DMS79 treated with DMSO at 0.1 percent for 48 hours (cell line): ENCODE results near the gene SH3GL2.
A peak's percentile ranks its signal among the peaks of the same experiment; 100 is the strongest.

Source experiments
- DNase-seq: peaks from one replicate; lab custom pipeline; 2025; lab: John Stamatoyannopoulos, UW

Gene SH3GL2

DNA sequence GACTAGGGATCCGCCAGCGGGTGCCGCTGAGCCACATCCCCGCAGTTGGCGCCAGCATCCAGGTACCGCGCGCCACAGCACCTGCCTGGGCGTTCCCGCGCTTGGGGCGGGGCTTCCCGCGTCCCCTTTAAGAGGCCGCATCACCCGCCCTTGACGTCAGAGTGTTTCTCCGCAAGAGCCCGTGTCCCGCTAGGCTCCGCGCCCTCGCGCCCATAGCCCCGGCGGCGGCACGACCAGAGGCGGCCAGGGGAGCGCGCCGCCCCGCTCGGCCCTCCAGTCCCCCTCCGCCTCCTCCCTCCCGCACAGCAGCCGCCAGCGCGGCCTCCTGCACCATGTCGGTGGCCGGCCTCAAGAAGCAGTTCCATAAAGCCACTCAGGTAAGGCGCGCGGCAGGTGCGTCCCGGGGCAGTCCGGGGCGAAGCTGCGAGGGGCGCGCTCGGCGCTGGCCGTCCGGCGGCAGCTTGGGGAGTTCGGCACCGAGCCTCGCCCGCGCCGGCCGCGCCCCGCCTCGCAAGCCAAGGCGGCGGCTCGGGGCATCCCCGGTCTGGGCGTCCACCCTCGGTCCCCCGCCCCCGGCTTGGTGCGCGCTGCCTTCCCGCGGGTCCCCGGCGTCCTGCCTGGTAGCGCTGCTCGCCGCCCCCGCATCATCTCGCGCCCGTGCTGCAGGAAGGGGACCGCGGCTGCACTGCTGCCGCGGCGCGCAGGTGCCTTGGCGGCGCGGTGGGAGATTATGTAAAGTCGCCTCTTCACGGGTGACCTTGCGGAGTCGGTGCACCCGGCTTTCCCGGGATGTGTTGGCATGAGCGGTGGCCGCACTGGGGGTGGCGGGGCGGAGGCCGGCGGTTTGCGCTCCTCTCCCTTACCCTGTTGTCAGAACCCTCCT, at the start of gene SH3GL2:
Gene SH3GL2, plus strand, starts transcription at position 156 of the 883 bp plus-strand sequence.
- peak; percentile 59 for DNase-seq

GRCh38 chr9:17531642-17532254, 47.1 kb upstream of the SH3GL2 start:
- peak; percentile 15 for DNase-seq

GRCh38 chr9:17532461-17532860, 46.4 kb upstream of the SH3GL2 start:
- DNase-seq, result no peak

GRCh38 chr9:17535176-17535575, 43.7 kb upstream of the SH3GL2 start:
- no peak for DNase-seq

DNA sequence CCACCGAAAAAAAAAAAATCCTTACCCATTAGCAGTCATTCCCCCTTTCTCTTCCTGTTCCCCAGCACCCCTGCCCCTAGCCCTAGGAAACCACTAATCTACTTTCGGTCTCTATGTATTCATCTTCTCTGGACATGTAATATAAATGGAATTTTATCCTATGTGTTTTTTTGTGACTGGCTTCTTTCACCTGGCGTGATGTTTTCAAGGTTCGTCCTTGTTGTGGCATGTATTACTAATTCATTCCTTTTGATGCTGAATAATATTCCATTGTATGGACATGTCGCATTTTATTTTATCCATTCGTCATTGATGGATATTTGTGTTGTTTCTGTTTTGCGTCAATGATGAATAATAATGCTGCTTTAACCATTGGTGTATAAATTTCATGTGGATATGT, 42.8 kb upstream of the SH3GL2 start:
- DNase-seq, result no peak

GRCh38 chr9:17551023-17551422, 27.8 kb upstream of the SH3GL2 start:
- DNase-seq, result no peak

- no peak for DNase-seq
Measured at GRCh38 chr9:17555362-17556054, 23.4 kb upstream of the SH3GL2 start.

DNA sequence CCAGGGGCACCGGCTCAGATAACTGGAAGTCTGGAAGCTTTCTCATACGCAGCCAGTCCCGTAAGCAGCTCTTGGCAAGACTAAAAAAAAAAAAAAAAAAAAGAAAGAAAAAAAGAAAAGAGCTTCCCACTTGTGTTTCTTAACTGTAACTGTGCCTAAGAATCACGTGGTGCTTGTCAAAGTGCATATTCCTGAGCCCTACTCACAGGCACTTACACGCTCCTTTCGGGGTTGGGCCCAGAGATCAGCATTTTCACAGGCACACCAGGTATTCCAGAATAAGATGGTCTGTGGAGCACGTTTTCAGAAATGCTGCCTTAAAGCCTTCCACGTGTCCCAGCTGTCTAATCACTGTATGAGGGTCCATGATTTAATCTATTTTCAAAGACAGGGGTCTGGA, 22.6 kb upstream of the SH3GL2 start:
- DNase-seq, result no peak

DNA sequence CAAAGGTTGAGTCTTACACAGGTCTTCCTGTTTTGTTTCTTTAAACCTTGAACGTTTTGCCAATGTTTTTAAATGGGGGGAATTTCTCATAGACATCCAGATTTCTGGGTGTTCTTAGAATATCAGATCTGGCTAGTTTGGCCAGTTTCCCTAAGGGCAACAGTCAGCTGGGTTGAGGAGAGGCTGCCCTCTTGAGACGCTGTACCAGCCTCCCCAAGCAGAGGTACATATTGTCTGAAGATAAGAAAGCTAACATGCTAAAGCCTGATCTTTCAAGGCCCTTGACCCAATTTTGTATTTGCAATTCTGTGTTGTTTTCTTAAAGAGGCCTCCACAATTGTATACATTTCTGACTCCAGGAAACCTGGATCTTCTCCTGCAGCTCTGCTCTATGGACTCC, 21.9 kb upstream of the SH3GL2 start:
- no peak for DNase-seq

GRCh38 chr9:17571825-17572224, 7.0 kb upstream of the SH3GL2 start:
- DNase-seq, result no peak

GRCh38 chr9:17574342-17574741, 4.5 kb upstream of the SH3GL2 start:
- DNase-seq, result no peak

GRCh38 chr9:17578577-17578910, 322 bp upstream of the SH3GL2 start:
- DNase-seq, result no peak

DNA sequence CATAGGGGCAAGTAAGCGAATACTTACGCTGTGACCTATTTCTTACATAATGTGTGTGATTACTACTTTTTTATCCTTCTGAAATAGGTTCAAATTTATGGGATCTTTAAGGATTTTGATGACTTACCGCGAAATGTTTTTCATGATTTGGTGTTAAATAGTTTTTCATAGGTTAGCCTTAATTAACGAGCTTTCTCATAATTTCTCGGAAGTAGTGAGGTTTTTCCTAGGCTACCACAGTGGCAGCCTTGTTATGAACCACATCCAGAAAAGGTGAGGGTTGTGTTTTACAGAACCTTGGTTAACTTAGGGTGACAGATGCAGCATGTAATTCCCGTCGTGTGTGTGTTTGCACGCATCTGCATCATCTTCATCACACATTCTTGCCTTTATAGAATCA, 1.3 kb downstream of the SH3GL2 start:
- DNase-seq, result no peak

GRCh38 chr9:17587113-17587512, 8.2 kb downstream of the SH3GL2 start:
- DNase-seq, result no peak

- no peak for DNase-seq
Measured at GRCh38 chr9:17588395-17588794, 9.5 kb downstream of the SH3GL2 start.

DNA sequence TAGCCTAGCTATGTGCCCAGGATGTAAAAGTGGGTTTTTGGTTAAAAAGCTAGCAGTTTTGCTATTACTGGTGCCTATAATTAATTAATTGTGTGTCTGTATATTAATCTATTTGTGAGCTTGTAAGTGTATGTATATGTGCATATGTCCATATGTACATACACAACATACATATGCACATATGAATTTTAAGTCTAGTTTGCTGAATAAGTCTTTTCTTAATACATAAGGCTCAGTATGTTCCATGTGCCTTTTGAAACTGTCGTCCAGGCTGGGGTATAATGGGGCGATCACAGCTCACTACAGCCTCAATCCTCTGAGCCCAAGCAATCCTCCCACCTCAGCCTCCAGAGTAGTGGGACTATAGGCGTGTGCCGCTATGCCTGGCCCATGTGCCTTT, 10.1 kb downstream of the SH3GL2 start:
- no peak for DNase-seq

- no peak for DNase-seq
Measured at GRCh38 chr9:17589771-17590170, 10.9 kb downstream of the SH3GL2 start.

- DNase-seq, result no peak
Measured at GRCh38 chr9:17594961-17595360, 16.1 kb downstream of the SH3GL2 start.

- no peak for DNase-seq
Measured at GRCh38 chr9:17597977-17598376, 19.1 kb downstream of the SH3GL2 start.

- DNase-seq, result no peak
Measured at GRCh38 chr9:17600962-17601593, 22.2 kb downstream of the SH3GL2 start.

GRCh38 chr9:17604556-17604955, 25.7 kb downstream of the SH3GL2 start:
- peak; percentile 25 for DNase-seq

GRCh38 chr9:17609312-17610005, 30.6 kb downstream of the SH3GL2 start:
- DNase-seq, result no peak
